Coronary artery (tissue), 2 donors: ENCODE measurements around the gene ANO6.

ENCODE experiments used
- DNase-seq: peaks from one replicate; pipeline ENCODE4 v3.0.0-alpha.2; 2017; ENCODE audit warnings: low spot score
- H3K27ac ChIP-seq, 2 donors: fragments of 200-600 bp; sonication (generic); one replicate each; pipeline ENCODE4 v1.5.1; 2016 to 2019
- H3K4me3 ChIP-seq: fragments of 200-600 bp; sonication (generic); 2 replicates; pipeline ENCODE4 v1.5.1; 2016; ENCODE audit warnings: mild to moderate bottlenecking, moderate library complexity
- CTCF ChIP-seq: fragments of 200-600 bp; sonication (generic); IDR thresholded peaks from one replicate; pipeline ENCODE4 v1.5.1; 2019; ENCODE audit warnings: antibody characterized with exemption

Gene ANO6

GRCh38 chr12:45242180-45242579 lies 26.3 kb downstream of the ANO6 start:
- H3K4me3 ChIP-seq: no peak overlapping the region
- no peak for DNase-seq
- H3K27ac ChIP-seq: peak overlapping the region in 1 of 2 donors; percentile 34
- TF ChIP-seq CTCF: no peak

- H3K4me3 ChIP-seq: peak overlapping the region; percentile 21
- no peak for TF ChIP-seq CTCF
- peak overlapping the region; percentile 37 to 39 for H3K27ac ChIP-seq
- DNase-seq: no peak
These were observed 28.1 kb downstream of the ANO6 start for GRCh38 chr12:45243963-45244362.

- peak overlapping the region; percentile 37 to 39 for H3K27ac ChIP-seq
- TF ChIP-seq CTCF: no peak
- DNase-seq: no peak
- peak overlapping the region; percentile 21 for H3K4me3 ChIP-seq
These were observed 28.9 kb downstream of the ANO6 start for GRCh38 chr12:45244561-45245343.

GRCh38 chr12:45246236-45246635 lies 30.3 kb downstream of the ANO6 start:
- Histone ChIP-seq H3K27ac (no peak overlapping the region), H3K4me3 (no peak overlapping the region)
- no peak for DNase-seq
- TF ChIP-seq CTCF: no peak

- DNase-seq: no peak
These were observed 31.7 kb downstream of the ANO6 start for GRCh38 chr12:45247589-45247988.

GRCh38 chr12:45248095-45248494 lies 32.2 kb downstream of the ANO6 start:
- Histone ChIP-seq H3K4me3 (no peak overlapping the region), H3K27ac (no peak overlapping the region)
- DNase-seq: no peak
- TF ChIP-seq CTCF: no peak

More at GRCh38 chr12:45247589-45247988, 31.7 kb downstream of the ANO6 start:
- Histone ChIP-seq H3K4me3 (no peak overlapping the region), H3K27ac (no peak overlapping the region)
- no peak for TF ChIP-seq CTCF

- no peak overlapping the region for H3K27ac ChIP-seq
- TF ChIP-seq CTCF: no peak
- DNase-seq: no peak
- H3K4me3 ChIP-seq: no peak overlapping the region
These were observed 38.4 kb downstream of the ANO6 start for GRCh38 chr12:45254254-45254653.
